GM19023 (cell line): ENCODE data around the gene SFMBT1.

Experiments
- ATAC-seq: cut with Tn5 transposase; IDR thresholded peaks from one replicate; pipeline ENCODE4 v1.9.1; 2021; ENCODE audit warnings: mild to moderate bottlenecking, moderate library complexity; ENCODE audit not compliant: unreplicated experiment

The SFMBT1 gene

GRCh38 chr3:52857864-52858263, 188.0 kb downstream of the SFMBT1 start:
- no peak for ATAC-seq

GRCh38 chr3:52857133-52857532, 188.7 kb downstream of the SFMBT1 start:
- no peak for ATAC-seq

GRCh38 chr3:52856666-52857065, 189.2 kb downstream of the SFMBT1 start:
- no peak for ATAC-seq

- ATAC-seq: no peak
Observed at GRCh38 chr3:52854013-52854412, 191.9 kb downstream of the SFMBT1 start.
